ENCODE results near the gene UBE2D4. TPM values are rescaled to one million over a fixed set of nuclear protein-coding genes. Genes with fewer than 3 reads are reported as not detected.
"Not testable (repeated sequence)": the region's sequence is repeated elsewhere in the genome, so short reads cannot be mapped to it uniquely, and the experiment has no call there.

Gene UBE2D4
- total RNA-seq, 1 donor from 2014 or later, result 9.3 TPM

DNA sequence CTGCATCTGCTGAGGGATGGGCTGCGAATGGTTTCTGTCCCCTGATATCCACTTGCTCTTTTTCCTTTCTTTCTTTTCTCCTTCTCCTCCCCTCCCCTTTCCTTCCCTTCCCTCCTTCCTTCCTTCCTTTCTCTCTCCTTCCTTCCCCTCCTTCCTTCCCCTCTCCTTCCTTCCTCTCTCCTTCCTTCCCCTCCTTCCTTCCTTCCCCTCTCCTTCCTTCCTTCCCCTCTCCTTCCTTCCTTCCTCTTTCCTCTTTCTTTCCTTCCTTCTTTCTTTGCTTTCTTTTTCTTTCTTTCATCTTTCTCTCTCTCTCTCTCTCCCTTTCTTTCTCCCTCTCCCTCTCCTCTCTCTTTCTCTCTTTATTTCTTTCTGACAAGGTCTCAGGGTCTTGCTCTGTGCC, 51.3 kb downstream of the UBE2D4 start:
- H3K27me3 Mint-ChIP-seq (ENCODE audit: unreplicated experiment), result peaks cover 4% of the 10 kb centered on the region
- H3K36me3 Mint-ChIP-seq (ENCODE audit: low read depth, unreplicated experiment), result peaks cover 6% of the 10 kb centered on the region
- no peak overlapping the region for H3K27ac Mint-ChIP-seq (ENCODE audit: unreplicated experiment)

DNA sequence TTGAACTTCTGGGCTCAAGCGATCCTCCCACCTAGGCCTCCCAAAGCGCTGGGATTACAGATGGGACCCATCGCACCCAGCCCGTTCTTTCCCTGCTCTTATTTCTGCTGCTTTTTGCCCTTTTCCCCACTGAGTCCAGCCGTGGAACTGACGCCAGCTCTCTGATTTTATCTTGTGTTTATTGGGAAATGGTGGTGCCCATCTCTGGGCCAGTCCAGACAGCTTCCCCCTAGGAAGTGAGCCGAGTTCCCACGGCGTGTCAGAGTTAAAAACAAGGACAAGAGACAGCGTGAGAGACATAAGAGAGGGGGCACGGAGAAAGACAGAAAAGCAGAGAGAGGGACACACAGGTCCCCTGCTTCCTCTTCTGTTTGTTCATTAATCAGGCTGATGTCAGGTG, 51.9 kb downstream of the UBE2D4 start:
- DNase-seq (ENCODE audit: low spot score); H3K4me1 Mint-ChIP-seq (ENCODE audit: unreplicated experiment); H3K4me3 Mint-ChIP-seq (ENCODE audit: unreplicated experiment); H3K27me3 Mint-ChIP-seq (ENCODE audit: unreplicated experiment); H3K27ac Mint-ChIP-seq (ENCODE audit: unreplicated experiment); H3K9me3 Mint-ChIP-seq (ENCODE audit: unreplicated experiment); H3K36me3 Mint-ChIP-seq (ENCODE audit: low read depth, unreplicated experiment): not testable (repeated sequence)

More for the DNA sequence above, 51.3 kb downstream of the UBE2D4 start:
- no peak for DNase-seq (ENCODE audit: low spot score)
- H3K4me1 Mint-ChIP-seq (ENCODE audit: unreplicated experiment), result no peaks in the 10 kb centered on the region
- TF ChIP-seq, protein P1, sequence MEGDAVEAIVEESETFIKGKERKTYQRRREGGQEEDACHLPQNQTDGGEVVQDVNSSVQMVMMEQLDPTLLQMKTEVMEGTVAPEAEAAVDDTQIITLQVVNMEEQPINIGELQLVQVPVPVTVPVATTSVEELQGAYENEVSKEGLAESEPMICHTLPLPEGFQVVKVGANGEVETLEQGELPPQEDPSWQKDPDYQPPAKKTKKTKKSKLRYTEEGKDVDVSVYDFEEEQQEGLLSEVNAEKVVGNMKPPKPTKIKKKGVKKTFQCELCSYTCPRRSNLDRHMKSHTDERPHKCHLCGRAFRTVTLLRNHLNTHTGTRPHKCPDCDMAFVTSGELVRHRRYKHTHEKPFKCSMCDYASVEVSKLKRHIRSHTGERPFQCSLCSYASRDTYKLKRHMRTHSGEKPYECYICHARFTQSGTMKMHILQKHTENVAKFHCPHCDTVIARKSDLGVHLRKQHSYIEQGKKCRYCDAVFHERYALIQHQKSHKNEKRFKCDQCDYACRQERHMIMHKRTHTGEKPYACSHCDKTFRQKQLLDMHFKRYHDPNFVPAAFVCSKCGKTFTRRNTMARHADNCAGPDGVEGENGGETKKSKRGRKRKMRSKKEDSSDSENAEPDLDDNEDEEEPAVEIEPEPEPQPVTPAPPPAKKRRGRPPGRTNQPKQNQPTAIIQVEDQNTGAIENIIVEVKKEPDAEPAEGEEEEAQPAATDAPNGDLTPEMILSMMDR (IDR thresholded peaks at IDR 0.05; ENCODE audit: unreplicated experiment), result no peak
- H3K9me3 Mint-ChIP-seq (ENCODE audit: unreplicated experiment), result no peaks in the 10 kb centered on the region
- no peak overlapping the region for H3K4me3 Mint-ChIP-seq (ENCODE audit: unreplicated experiment)

- not testable (repeated sequence) for DNase-seq (ENCODE audit: low spot score); H3K4me1 Mint-ChIP-seq (ENCODE audit: unreplicated experiment); H3K4me3 Mint-ChIP-seq (ENCODE audit: unreplicated experiment); H3K27me3 Mint-ChIP-seq (ENCODE audit: unreplicated experiment); H3K9me3 Mint-ChIP-seq (ENCODE audit: unreplicated experiment); H3K36me3 Mint-ChIP-seq (ENCODE audit: low read depth, unreplicated experiment); H3K27ac Mint-ChIP-seq (ENCODE audit: unreplicated experiment)
Measured at GRCh38 chr7:43982848-43983247, 56.6 kb downstream of the UBE2D4 start.

DNA sequence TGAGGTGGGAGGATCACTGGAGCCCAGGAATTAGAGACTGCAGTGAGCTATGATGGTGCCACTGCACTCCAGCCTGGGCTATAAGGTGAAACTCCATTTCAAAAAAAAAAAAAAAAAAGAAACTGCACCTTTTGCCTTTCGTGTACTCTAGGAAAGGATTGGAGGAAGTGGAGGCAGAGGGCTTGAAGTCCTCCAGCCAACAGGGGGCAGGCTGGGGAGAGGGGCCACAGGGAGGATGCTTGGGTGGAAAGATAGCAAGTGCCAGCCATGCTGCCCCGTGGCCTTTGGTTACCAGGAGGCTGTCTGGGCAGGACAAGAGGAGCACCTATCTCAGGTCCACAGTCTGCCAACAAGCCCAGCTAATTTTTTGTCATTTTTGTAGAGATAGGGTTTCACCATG, 57.5 kb downstream of the UBE2D4 start:
- H3K36me3 Mint-ChIP-seq (ENCODE audit: low read depth, unreplicated experiment); H3K9me3 Mint-ChIP-seq (ENCODE audit: unreplicated experiment); DNase-seq (ENCODE audit: low spot score); H3K4me3 Mint-ChIP-seq (ENCODE audit: unreplicated experiment); H3K27ac Mint-ChIP-seq (ENCODE audit: unreplicated experiment); H3K4me1 Mint-ChIP-seq (ENCODE audit: unreplicated experiment); H3K27me3 Mint-ChIP-seq (ENCODE audit: unreplicated experiment): not testable (repeated sequence)

GRCh38 chr7:43985904-43986864, 59.9 kb downstream of the UBE2D4 start:
- H3K4me1 Mint-ChIP-seq (ENCODE audit: unreplicated experiment); H3K4me3 Mint-ChIP-seq (ENCODE audit: unreplicated experiment); H3K9me3 Mint-ChIP-seq (ENCODE audit: unreplicated experiment); H3K27me3 Mint-ChIP-seq (ENCODE audit: unreplicated experiment); H3K27ac Mint-ChIP-seq (ENCODE audit: unreplicated experiment); H3K36me3 Mint-ChIP-seq (ENCODE audit: low read depth, unreplicated experiment): not testable (repeated sequence)
- peak; percentile 88 for DNase-seq (ENCODE audit: low spot score)
- TF ChIP-seq, protein P1 (IDR thresholded peaks at IDR 0.05; ENCODE audit: unreplicated experiment), result peak; percentile 90

DNA sequence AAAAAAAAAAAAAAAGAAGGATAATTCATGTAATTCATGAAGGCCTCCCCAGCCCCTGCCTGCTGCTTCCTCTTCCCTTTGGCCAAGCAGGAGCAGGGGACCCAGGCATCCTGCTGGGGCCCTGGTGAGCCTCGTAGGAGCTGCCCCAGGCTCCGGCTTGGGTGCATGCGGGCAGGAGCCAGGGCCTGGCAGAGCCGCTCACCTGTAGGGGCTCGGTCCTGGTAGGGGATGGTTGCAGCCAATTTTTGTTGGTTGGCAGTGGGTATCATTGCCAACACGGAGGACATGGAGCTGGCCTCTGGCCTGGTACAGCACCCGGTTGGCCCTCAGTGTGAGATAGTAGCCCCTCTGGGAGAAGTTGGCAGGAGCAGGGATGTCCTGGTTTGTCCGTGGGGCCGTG, 61.2 kb downstream of the UBE2D4 start:
- H3K36me3 Mint-ChIP-seq (ENCODE audit: low read depth, unreplicated experiment); H3K27me3 Mint-ChIP-seq (ENCODE audit: unreplicated experiment); H3K4me1 Mint-ChIP-seq (ENCODE audit: unreplicated experiment); H3K27ac Mint-ChIP-seq (ENCODE audit: unreplicated experiment); DNase-seq (ENCODE audit: low spot score); H3K9me3 Mint-ChIP-seq (ENCODE audit: unreplicated experiment); H3K4me3 Mint-ChIP-seq (ENCODE audit: unreplicated experiment): not testable (repeated sequence)

GRCh38 chr7:43990011-43990585, 63.9 kb downstream of the UBE2D4 start:
- not testable (repeated sequence) for H3K9me3 Mint-ChIP-seq (ENCODE audit: unreplicated experiment); H3K4me1 Mint-ChIP-seq (ENCODE audit: unreplicated experiment); DNase-seq (ENCODE audit: low spot score); H3K4me3 Mint-ChIP-seq (ENCODE audit: unreplicated experiment); H3K36me3 Mint-ChIP-seq (ENCODE audit: low read depth, unreplicated experiment); H3K27me3 Mint-ChIP-seq (ENCODE audit: unreplicated experiment); H3K27ac Mint-ChIP-seq (ENCODE audit: unreplicated experiment)

DNA sequence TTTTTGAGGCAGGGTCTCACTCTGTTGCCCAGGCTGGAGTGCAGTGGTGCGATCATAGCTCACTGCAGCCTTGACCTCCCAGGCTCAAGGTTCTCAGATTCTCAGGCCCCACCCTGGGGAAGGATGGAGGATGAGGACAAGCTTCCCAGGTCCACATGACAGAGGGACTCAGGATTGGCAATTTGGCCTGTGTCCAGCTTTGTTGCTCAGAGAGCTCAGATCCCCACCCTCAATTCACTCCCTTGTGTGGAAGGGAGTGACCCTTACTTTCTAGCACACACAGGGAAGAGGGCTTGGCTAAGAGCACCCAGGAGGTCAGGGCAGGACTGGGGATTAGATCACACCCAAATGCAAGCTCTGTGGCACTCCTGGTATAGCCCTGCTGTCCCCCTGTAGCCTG, 64.6 kb downstream of the UBE2D4 start:
- not testable (repeated sequence) for DNase-seq (ENCODE audit: low spot score); H3K27me3 Mint-ChIP-seq (ENCODE audit: unreplicated experiment); H3K36me3 Mint-ChIP-seq (ENCODE audit: low read depth, unreplicated experiment); H3K4me1 Mint-ChIP-seq (ENCODE audit: unreplicated experiment); H3K9me3 Mint-ChIP-seq (ENCODE audit: unreplicated experiment); H3K27ac Mint-ChIP-seq (ENCODE audit: unreplicated experiment); H3K4me3 Mint-ChIP-seq (ENCODE audit: unreplicated experiment)

- H3K4me1 Mint-ChIP-seq (ENCODE audit: unreplicated experiment); H3K27me3 Mint-ChIP-seq (ENCODE audit: unreplicated experiment); H3K4me3 Mint-ChIP-seq (ENCODE audit: unreplicated experiment); DNase-seq (ENCODE audit: low spot score); H3K27ac Mint-ChIP-seq (ENCODE audit: unreplicated experiment); H3K36me3 Mint-ChIP-seq (ENCODE audit: low read depth, unreplicated experiment); H3K9me3 Mint-ChIP-seq (ENCODE audit: unreplicated experiment): not testable (repeated sequence)
Measured at GRCh38 chr7:43992896-43993295, 66.7 kb downstream of the UBE2D4 start.

DNA sequence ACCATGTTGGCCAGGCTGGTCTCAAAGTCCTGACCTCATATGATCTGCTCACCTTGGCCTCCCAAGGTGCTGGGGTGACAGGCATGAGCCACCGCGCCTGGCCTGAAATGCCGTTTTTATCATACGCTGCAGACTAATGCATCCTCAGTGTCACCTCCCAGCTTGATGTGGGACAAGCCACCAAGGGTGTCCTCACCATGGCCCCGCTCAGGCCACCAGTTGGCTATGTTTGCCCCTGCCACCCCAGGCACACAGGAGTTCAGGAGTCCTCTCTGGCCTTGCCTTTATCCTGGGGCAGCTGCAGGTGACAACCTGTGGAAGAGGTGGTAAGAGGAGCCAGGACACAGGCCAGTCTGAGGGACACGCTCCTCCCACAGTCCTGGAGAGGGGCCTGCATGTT, 68.4 kb downstream of the UBE2D4 start:
- H3K4me1 Mint-ChIP-seq (ENCODE audit: unreplicated experiment); H3K4me3 Mint-ChIP-seq (ENCODE audit: unreplicated experiment); DNase-seq (ENCODE audit: low spot score); H3K27ac Mint-ChIP-seq (ENCODE audit: unreplicated experiment); H3K36me3 Mint-ChIP-seq (ENCODE audit: low read depth, unreplicated experiment); H3K9me3 Mint-ChIP-seq (ENCODE audit: unreplicated experiment); H3K27me3 Mint-ChIP-seq (ENCODE audit: unreplicated experiment): not testable (repeated sequence)

Measured in endothelial cell (in vitro differentiated cells).